Left ventricle myocardium inferior (tissue), 1 donor: ENCODE results near the gene AGAP3. TPM values are rescaled to one million over a fixed set of nuclear protein-coding genes. Genes with fewer than 3 reads are reported as not detected.
A peak's percentile ranks its signal among the peaks of the same experiment; 100 is the strongest.

ENCODE experiments used
- DNase-seq: peaks from one replicate; pipeline ENCODE4 v3.0.0-alpha.2; 2020
- H3K27ac ChIP-seq: fragments of 200-600 bp; replicated peaks from 2 replicates; pipeline ENCODE4 v1.8.0; 2021
- H3K27me3 ChIP-seq: fragments of 200-600 bp; 2 replicates; pipeline ENCODE4 v1.8.0; 2021; ENCODE audit warnings: low read depth
- H3K36me3 ChIP-seq: fragments of 200-600 bp; 2 replicates; pipeline ENCODE4 v1.8.0; 2021
- H3K4me1 ChIP-seq: fragments of 200-600 bp; 2 replicates; pipeline ENCODE4 v1.8.0; 2021
- H3K4me3 ChIP-seq: fragments of 200-600 bp; 2 replicates; pipeline ENCODE4 v1.8.0; 2021; ENCODE audit warnings: mild to moderate bottlenecking, moderate library complexity
- H3K9me3 ChIP-seq: fragments of 200-600 bp; replicated peaks from 2 replicates; pipeline ENCODE4 v1.8.0; 2021
- intact Hi-C: fragments of 100-400 bp; cut with micrococcal nuclease; formaldehyde crosslinking; loops from one replicate; pipeline ENCODE4 v1.11.0; 2022
- total RNA-seq: library from RNA; stranded (reverse); fragmentation: NEBNext Ultra II Directional; extraction: Animal tissue kit (Norgen Biotek cat#: 25700); gene quantifications from one replicate; pipeline ENCODE4 v1.2.1, GENCODE V29; 2021
- TF ChIP-seq, protein P1 (sequence below): fragments of 200-600 bp; IDR thresholded peaks from 2 replicates; pipeline ENCODE4 v1.8.0; 2021; ENCODE audit warnings: antibody characterized with exemption, mild to moderate bottlenecking, borderline replicate concordance
- donor health status: DM: no; HTN: yes; CAD: no; lungs with severe emphysema.

The AGAP3 gene
- total RNA-seq, 1 donor from 2014 or later, result 51.0 TPM

DNA sequence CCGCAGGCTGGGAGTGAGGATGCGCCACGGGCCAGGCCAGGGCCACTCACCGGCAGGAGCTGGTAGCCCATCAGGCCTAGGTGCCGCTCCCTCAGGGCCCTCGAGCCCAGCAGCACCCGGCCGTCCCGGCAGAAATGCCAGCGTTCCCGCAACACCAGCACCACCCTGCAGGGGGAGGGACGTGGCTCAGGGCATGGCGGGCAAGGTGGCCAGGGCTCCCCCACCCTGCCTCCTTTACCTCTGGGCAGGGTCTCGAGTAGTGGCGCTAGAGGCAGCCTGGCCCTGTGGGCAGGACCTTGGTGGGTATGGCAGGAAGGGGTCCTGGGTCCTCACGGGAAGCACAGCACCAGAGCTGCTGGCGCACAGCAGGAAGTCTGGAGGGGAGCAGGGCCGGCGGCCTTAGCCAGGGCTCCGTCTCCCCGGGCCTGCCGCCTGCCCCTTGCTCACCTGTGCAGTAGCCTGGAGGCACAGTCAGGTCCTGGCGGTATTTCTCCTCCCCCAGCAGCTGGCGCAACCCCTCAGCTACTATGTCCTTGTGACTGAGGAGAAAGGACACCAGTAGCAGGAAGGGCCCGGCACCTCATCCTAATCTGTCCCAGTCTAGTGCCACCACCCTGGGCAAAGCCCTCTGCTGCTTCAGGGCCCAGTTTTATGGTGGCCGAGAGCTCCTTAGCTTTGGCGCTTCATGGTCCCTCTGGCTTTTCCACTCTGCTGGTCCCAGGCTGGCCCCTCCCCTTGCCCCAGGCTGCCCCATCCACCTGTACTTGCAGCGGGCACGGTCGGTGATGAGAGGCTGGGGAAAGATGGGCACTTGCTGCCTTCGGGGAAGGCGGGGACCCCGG lies 9.2 kb upstream of the AGAP3 start:
- peaks cover 54% of the 10 kb centered on the region for H3K4me1 ChIP-seq
- intact Hi-C loops, result no loop called here

DNA sequence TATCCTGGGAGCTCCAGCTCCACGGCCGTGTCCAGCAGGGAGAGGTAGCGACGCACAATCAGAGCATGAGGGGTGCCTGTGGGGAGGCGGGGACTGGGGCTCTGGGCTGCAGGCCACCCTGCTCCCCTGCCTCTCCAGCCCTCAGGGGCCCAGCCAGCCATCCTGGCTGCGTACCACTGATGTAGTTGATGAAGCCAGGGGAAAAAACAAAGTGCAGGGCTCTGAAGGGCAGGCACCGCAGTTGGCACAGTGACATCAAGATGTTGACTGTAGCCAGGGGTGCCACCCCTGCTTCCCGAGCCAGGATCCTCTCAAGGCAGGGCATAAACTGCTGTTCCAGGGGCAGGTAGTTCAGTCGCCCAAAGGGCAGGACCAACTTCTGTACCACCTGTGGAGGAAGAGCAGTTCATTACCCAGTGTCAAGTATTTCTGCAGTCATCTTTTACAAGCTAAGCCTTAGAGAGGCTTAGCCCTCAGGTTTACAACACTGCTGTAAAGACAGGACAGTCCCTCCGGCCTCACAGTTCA lies 8.5 kb upstream of the AGAP3 start:
- intact Hi-C loops, result no loop called here
- Histone ChIP-seq H3K4me3 (no peak overlapping the region), H3K4me1 (peaks cover 61% of the 10 kb centered on the region), H3K36me3 (peaks cover 35% of the 10 kb centered on the region), H3K27ac (peak overlapping the region; percentile 68), H3K9me3 (no peaks in the 10 kb centered on the region), H3K27me3 (no peaks in the 10 kb centered on the region)
- DNase-seq, result no peak
- TF ChIP-seq, protein P1, sequence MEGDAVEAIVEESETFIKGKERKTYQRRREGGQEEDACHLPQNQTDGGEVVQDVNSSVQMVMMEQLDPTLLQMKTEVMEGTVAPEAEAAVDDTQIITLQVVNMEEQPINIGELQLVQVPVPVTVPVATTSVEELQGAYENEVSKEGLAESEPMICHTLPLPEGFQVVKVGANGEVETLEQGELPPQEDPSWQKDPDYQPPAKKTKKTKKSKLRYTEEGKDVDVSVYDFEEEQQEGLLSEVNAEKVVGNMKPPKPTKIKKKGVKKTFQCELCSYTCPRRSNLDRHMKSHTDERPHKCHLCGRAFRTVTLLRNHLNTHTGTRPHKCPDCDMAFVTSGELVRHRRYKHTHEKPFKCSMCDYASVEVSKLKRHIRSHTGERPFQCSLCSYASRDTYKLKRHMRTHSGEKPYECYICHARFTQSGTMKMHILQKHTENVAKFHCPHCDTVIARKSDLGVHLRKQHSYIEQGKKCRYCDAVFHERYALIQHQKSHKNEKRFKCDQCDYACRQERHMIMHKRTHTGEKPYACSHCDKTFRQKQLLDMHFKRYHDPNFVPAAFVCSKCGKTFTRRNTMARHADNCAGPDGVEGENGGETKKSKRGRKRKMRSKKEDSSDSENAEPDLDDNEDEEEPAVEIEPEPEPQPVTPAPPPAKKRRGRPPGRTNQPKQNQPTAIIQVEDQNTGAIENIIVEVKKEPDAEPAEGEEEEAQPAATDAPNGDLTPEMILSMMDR, result no peak

More for the DNA sequence above, 9.2 kb upstream of the AGAP3 start:
- H3K36me3 ChIP-seq, result peaks cover 42% of the 10 kb centered on the region
- DNase-seq, result no peak
- H3K27ac ChIP-seq, result peak overlapping the region; percentile 68
- no peaks in the 10 kb centered on the region for H3K9me3 ChIP-seq
- TF ChIP-seq, protein P1, result peak; percentile 34
- H3K4me3 ChIP-seq, result peak overlapping the region; percentile 6
- no peaks in the 10 kb centered on the region for H3K27me3 ChIP-seq

DNA sequence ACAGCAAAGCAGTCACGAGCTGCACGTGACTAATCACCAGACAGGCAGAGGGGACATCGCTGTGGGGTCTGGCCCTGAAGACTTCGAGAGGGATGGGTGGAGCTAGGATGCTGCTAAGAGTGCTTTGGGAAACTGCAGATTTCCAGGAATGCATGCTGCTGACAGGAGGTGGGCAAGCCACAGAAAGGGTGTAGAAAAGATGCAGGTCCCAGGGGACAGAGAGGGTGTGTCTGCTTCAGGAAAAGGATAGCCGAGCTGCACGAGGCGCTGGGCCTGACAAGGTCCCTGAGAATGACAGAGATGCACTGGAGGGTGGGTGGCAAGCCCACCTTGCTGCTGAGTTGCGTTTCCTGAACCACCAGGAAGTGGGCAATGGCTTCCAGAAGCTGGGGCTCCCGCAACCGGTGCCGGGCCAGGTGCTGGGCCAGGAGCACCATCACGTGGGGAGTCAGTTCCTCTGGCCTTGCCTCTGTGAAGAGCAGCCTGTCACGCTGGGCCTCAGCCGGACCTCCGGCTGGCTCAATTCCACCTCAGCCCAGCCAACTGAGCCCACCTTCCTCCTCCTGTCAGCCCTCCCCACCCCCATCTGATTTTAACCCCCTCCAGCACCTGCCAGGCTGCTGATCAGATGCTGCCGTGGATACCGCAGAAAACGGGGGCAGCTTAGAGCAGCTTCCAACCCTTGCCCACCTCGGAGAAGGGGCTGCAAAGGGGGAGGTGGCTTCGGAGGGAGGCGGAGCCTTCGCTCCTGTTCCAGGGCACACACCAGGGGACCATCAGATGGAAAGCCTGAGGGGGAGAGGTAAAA lies 7.8 kb upstream of the AGAP3 start:
- DNase-seq, result peak; percentile 20
- no peaks in the 10 kb centered on the region for H3K27me3 ChIP-seq
- no peak overlapping the region for H3K4me3 ChIP-seq
- intact Hi-C loops, result no loop called here
- H3K27ac ChIP-seq, result peak overlapping the region; percentile 68
- H3K36me3 ChIP-seq, result peaks cover 29% of the 10 kb centered on the region
- H3K9me3 ChIP-seq, result no peaks in the 10 kb centered on the region
- TF ChIP-seq, protein P1, result no peak
- H3K4me1 ChIP-seq, result peaks cover 68% of the 10 kb centered on the region

GRCh38 chr7:151079199-151079910 lies 6.9 kb upstream of the AGAP3 start:
- H3K36me3 ChIP-seq, result peaks cover 20% of the 10 kb centered on the region
- TF ChIP-seq, protein P1, result no peak
- H3K27me3 ChIP-seq, result no peaks in the 10 kb centered on the region
- intact Hi-C loops, result no loop called here
- peak; percentile 14 for DNase-seq
- H3K4me3 ChIP-seq, result peak overlapping the region; percentile 89
- H3K27ac ChIP-seq, result peak overlapping the region; percentile 96
- H3K4me1 ChIP-seq, result peaks cover 73% of the 10 kb centered on the region
- no peaks in the 10 kb centered on the region for H3K9me3 ChIP-seq

- H3K27ac ChIP-seq, result peak overlapping the region; percentile 96
- TF ChIP-seq, protein P1, result no peak
- peak overlapping the region; percentile 89 for H3K4me3 ChIP-seq
- H3K4me1 ChIP-seq, result peaks cover 76% of the 10 kb centered on the region
- peak; percentile 23 for DNase-seq
- no peaks in the 10 kb centered on the region for H3K9me3 ChIP-seq
- H3K27me3 ChIP-seq, result no peaks in the 10 kb centered on the region
- peaks cover 12% of the 10 kb centered on the region for H3K36me3 ChIP-seq
- intact Hi-C loops, result no loop called here
These were observed 6.2 kb upstream of the AGAP3 start for GRCh38 chr7:151080067-151080521.
